K562 (cell line): Measurements from ENCODE around the gene JUND. TPM values are rescaled to one million over a fixed set of nuclear protein-coding genes. Genes with fewer than 3 reads are reported as not detected.
A peak's percentile ranks its signal among the peaks of the same experiment; 100 is the strongest.

ENCODE experiments used
- CHCHD3 ChIP-seq: fragments of 250-450 bp; sonication (Bioruptor Pico); IDR thresholded peaks from 2 replicates; pipeline ENCODE4 v2.1.2; 2022; ENCODE audit warnings: mild to moderate bottlenecking
- CREB1 ChIP-seq, 2 experiments: sonication (generic) in 1 of 2; formaldehyde crosslinking in 1 of 2; IDR thresholded peaks; 2 replicates each; pipeline versions ENCODE4 v1.6.1 to v1.8.0; 2012 to 2022; ENCODE audit warnings: inconsistent platforms in 1 of 2, mild to moderate bottlenecking in 1 of 2, missing genetic modification reagents in 1 of 2, moderate library complexity in 1 of 2
- DEAF1 ChIP-seq: fragments of 450-650 bp; formaldehyde crosslinking; IDR thresholded peaks from 2 replicates; pipeline ENCODE4 v1.4.0; 2020; ENCODE audit warnings: mild to moderate bottlenecking, moderate library complexity
- EHMT2 ChIP-seq: fragments of 450-650 bp; IDR thresholded peaks from 2 replicates; pipeline ENCODE4 v1.6.1; 2018; ENCODE audit warnings: antibody characterized with exemption
- EWSR1 ChIP-seq: fragments of 450-650 bp; IDR thresholded peaks from 2 replicates; pipeline ENCODE4 v1.6.1; 2018; ENCODE audit warnings: borderline replicate concordance, mild to moderate bottlenecking, low read depth, moderate library complexity; ENCODE audit not compliant: partially characterized antibody
- FOXJ2 ChIP-seq: fragments of 200-800 bp; sonication (Bioruptor generic); IDR thresholded peaks from 2 replicates; pipeline ENCODE4 v1.6.1; 2016; ENCODE audit warnings: missing genetic modification characterization, missing compliant biosample characterization
- GABPB1 ChIP-seq: sonication (generic); formaldehyde crosslinking; IDR thresholded peaks from 2 replicates; pipeline ENCODE4 v1.8.0; 2022; ENCODE audit warnings: mild to moderate bottlenecking, missing genetic modification reagents
- GMEB1 ChIP-seq: fragments of 250-450 bp; sonication (Bioruptor Pico); IDR thresholded peaks from 2 replicates; pipeline ENCODE4 v1.4.0; 2020; ENCODE audit warnings: mild to moderate bottlenecking
- HMG20A ChIP-seq: fragments of 450-650 bp; formaldehyde crosslinking; conservative IDR thresholded peaks from 2 replicates; pipeline ENCODE4 v1.4.0; 2020; ENCODE audit warnings: mild to moderate bottlenecking, mixed read lengths
- MTA1 ChIP-seq: fragments of 450-650 bp; IDR thresholded peaks from 2 replicates; pipeline ENCODE4 v1.6.1; 2017; ENCODE audit warnings: borderline replicate concordance
- PHF20 ChIP-seq: fragments of 450-650 bp; IDR thresholded peaks from 2 replicates; pipeline ENCODE4 v1.6.1; 2018; ENCODE audit not compliant: partially characterized antibody
- SMARCC2 ChIP-seq: fragments of 450-650 bp; IDR thresholded peaks from 2 replicates; pipeline ENCODE4 v1.6.1; 2017; ENCODE audit warnings: antibody characterized with exemption, moderate library complexity, mild to moderate bottlenecking, low read depth
- TCF15 ChIP-seq: fragments of 250-450 bp; sonication (Bioruptor Pico); IDR thresholded peaks from 2 replicates; pipeline ENCODE4 v1.8.0; 2022; ENCODE audit warnings: moderate library complexity, mild to moderate bottlenecking, inconsistent platforms
- TEAD4 ChIP-seq, 2 experiments: sonication (generic) in 1 of 2; formaldehyde crosslinking in 1 of 2; IDR thresholded peaks; 2 replicates each; pipeline versions ENCODE4 v1.6.1 to v1.8.0; 2012 to 2022; ENCODE audit warnings: borderline replicate concordance in 1 of 2, inconsistent platforms in 1 of 2, low read length in 1 of 2, mild to moderate bottlenecking in 1 of 2, missing genetic modification reagents in 1 of 2
- XRCC3 ChIP-seq: fragments of 450-650 bp; IDR thresholded peaks from 2 replicates; pipeline ENCODE4 v1.6.1; 2017; ENCODE audit warnings: mild to moderate bottlenecking, moderate library complexity
- ZNF23 ChIP-seq: fragments of 250-450 bp; sonication (Bioruptor Pico); IDR thresholded peaks from 2 replicates; pipeline ENCODE4 v1.4.0; 2020; ENCODE audit warnings: mild to moderate bottlenecking
- polyA plus RNA-seq, 8 experiments: library from polyadenylated mRNA; depleted of rRNA in 4 of 8; stranded (reverse) in 5 of 8; unstranded in 3 of 8; fragments of >200 nt; fragmentation: Nextera tagmentation in 2 of 8; fragmentation: Illumina TruSeq in 1 of 8; extraction: Ambion mirVana in 2 of 8; extraction: Trizol in 1 of 8; gene quantifications; 2 replicates each; pipeline versions ENCODE4 v1.2.1 to v1.2.3, GENCODE V29; 2011 to 2014; ENCODE audit warnings: inconsistent platforms in 1 of 8, missing spikeins in 1 of 8
- total RNA-seq, 7 experiments: library from RNA; depleted of rRNA in 6 of 7; stranded (reverse); fragments of >200 nt in 6 of 7; fragmentation: Illumina TruSeq in 2 of 7; extraction: Trizol in 2 of 7; gene quantifications; 2 replicates each; pipeline versions ENCODE4 v1.2.1 to v1.2.3, GENCODE V29; 2011 to 2021; ENCODE audit warnings: low replicate concordance in 1 of 7
- TF ChIP-seq, protein P1 (sequence below), 3 experiments: fragments of 200-800 bp in 1 of 3; fragments of 250-450 bp in 1 of 3; fragments of 450-650 bp in 1 of 3; sonication (Bioruptor Pico) in 1 of 3; sonication (Bioruptor generic) in 1 of 3; formaldehyde crosslinking in 1 of 3; IDR thresholded peaks; 2 replicates each; pipeline versions ENCODE4 v1.6.1 to v1.8.0; 2016 to 2022; ENCODE audit warnings: mild to moderate bottlenecking in 2 of 3, missing genetic modification characterization in 2 of 3, missing compliant biosample characterization in 1 of 3, moderate library complexity in 1 of 3

JUND gene
- total and polyA plus RNA-seq, 9 of the 15 experiments (the other 6 are each of a cell fraction or from before 2014, with no cell fraction given): 6.4 to 286 (median 42.3) TPM

GRCh38 chr19:18233224-18233825 lies 48.1 kb downstream of the JUND start (continued):
- TF ChIP-seq TEAD4 (IDR thresholded peaks at IDR 0.05; ENCODE audit: low read length): no peak
- 0 out of 2 replicates have a peak, but pooled peaks have one; percentile 20 for TF ChIP-seq TEAD4 (CRISPR knock-in tag; IDR thresholded peaks at IDR 0.05; ENCODE audit: borderline replicate concordance)
- TF ChIP-seq FOXJ2 (tag): peak; percentile 63; the same call in 1 of the 2 replicates
- no peak for TF ChIP-seq TCF15 (CRISPR knock-in tag)
- TF ChIP-seq CREB1 (IDR thresholded peaks at IDR 0.05): no peak; the same call in 1 of the 2 replicates
- peak; percentile 76; the same call in 1 of the 2 replicates for TF ChIP-seq CREB1 (CRISPR knock-in tag; IDR thresholded peaks at IDR 0.05)
- no peak for TF ChIP-seq PHF20
- no peak for TF ChIP-seq MTA1
- TF ChIP-seq GMEB1 (CRISPR knock-in tag): no peak
- TF ChIP-seq SMARCC2: no peak
- TF ChIP-seq, protein P1, sequence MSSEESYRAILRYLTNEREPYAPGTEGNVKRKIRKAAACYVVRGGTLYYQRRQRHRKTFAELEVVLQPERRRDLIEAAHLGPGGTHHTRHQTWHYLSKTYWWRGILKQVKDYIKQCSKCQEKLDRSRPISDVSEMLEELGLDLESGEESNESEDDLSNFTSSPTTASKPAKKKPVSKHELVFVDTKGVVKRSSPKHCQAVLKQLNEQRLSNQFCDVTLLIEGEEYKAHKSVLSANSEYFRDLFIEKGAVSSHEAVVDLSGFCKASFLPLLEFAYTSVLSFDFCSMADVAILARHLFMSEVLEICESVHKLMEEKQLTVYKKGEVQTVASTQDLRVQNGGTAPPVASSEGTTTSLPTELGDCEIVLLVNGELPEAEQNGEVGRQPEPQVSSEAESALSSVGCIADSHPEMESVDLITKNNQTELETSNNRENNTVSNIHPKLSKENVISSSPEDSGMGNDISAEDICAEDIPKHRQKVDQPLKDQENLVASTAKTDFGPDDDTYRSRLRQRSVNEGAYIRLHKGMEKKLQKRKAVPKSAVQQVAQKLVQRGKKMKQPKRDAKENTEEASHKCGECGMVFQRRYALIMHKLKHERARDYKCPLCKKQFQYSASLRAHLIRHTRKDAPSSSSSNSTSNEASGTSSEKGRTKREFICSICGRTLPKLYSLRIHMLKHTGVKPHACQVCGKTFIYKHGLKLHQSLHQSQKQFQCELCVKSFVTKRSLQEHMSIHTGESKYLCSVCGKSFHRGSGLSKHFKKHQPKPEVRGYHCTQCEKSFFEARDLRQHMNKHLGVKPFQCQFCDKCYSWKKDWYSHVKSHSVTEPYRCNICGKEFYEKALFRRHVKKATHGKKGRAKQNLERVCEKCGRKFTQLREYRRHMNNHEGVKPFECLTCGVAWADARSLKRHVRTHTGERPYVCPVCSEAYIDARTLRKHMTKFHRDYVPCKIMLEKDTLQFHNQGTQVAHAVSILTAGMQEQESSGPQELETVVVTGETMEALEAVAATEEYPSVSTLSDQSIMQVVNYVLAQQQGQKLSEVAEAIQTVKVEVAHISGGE (CRISPR knock-in tag; IDR thresholded peaks at IDR 0.05): peak in 1 of 3 experiments; percentile 66; a peak in 2 of 6 replicates
- TF ChIP-seq DEAF1: no peak
- peak; percentile 80 for TF ChIP-seq GABPB1 (CRISPR knock-in tag)
- no peak for TF ChIP-seq CHCHD3 (CRISPR knock-in tag)
- TF ChIP-seq EWSR1: no peak
- TF ChIP-seq XRCC3: no peak
- no peak for TF ChIP-seq HMG20A
- TF ChIP-seq EHMT2: peak; percentile 100
- no peak for TF ChIP-seq ZNF23 (CRISPR knock-in tag)
